WERI-Rb-1 (cell line): ENCODE data around the gene MEGF11.
A peak's percentile ranks its signal among the peaks of the same experiment; 100 is the strongest.

Experiments used
- DNase-seq: peaks from one replicate; pipeline ENCODE4 v3.0.0-alpha.2; 2020
- H3K27ac ChIP-seq: fragments of 250-450 bp; sonication (Bioruptor Pico); 2 replicates; pipeline ENCODE4 v1.5.1; 2020; ENCODE audit warnings: mild to moderate bottlenecking, moderate library complexity
- H3K27me3 ChIP-seq: fragments of 250-450 bp; sonication (Bioruptor Pico); 2 replicates; pipeline ENCODE4 v1.5.1; 2021; ENCODE audit warnings: mild to moderate bottlenecking, low read depth, moderate library complexity; ENCODE audit not compliant: insufficient read depth, severe bottlenecking
- H3K36me3 ChIP-seq: fragments of 250-450 bp; sonication (Bioruptor Pico); 2 replicates; pipeline ENCODE4 v1.5.1; 2020; ENCODE audit warnings: mild to moderate bottlenecking, moderate library complexity
- H3K4me3 ChIP-seq: 2 replicates; pipeline ENCODE4 v1.5.1; 2011; ENCODE audit warnings: low read depth, mild to moderate bottlenecking, control low read depth, low read length
- H3K9me3 ChIP-seq: fragments of 250-450 bp; sonication (Bioruptor Pico); 2 replicates; pipeline ENCODE4 v1.5.1; 2021; ENCODE audit warnings: mild to moderate bottlenecking, moderate library complexity; ENCODE audit not compliant: severe bottlenecking
- CTCF ChIP-seq: IDR thresholded peaks from 2 replicates; pipeline ENCODE4 v1.5.1; 2011; ENCODE audit warnings: low read depth, mild to moderate bottlenecking, control low read depth, inconsistent platforms, low read length

The MEGF11 gene

GRCh38 chr15:66253418-66254088, at the start of gene MEGF11:
Gene MEGF11, minus strand, starts transcription at chr15:66253750. Its CDS starts 125,347 bp downstream, at chr15:66128403.
- Histone ChIP-seq H3K27me3 (peaks cover 24% of the 10 kb centered on the region), H3K36me3 (no peaks in the 10 kb centered on the region), H3K4me3 (peak within 1 kb of the TSS; percentile 52), H3K27ac (no peak within 1 kb of the TSS), H3K9me3 (no peaks in the 10 kb centered on the region)
- no peak for TF ChIP-seq CTCF
- peak; percentile 28 for DNase-seq

- Histone ChIP-seq H3K9me3 (no peaks in the 10 kb centered on the region), H3K36me3 (no peaks in the 10 kb centered on the region), H3K27me3 (no peaks in the 10 kb centered on the region), H3K27ac (no peak overlapping the region), H3K4me3 (no peak overlapping the region)
- TF ChIP-seq CTCF, result no peak
- DNase-seq, result no peak
These were observed 49.1 kb upstream of the MEGF11 start for GRCh38 chr15:66302489-66303278.

GRCh38 chr15:66298803-66299251, 45.3 kb upstream of the MEGF11 start:
- no peaks in the 10 kb centered on the region for H3K9me3 ChIP-seq
- H3K36me3 ChIP-seq, result no peaks in the 10 kb centered on the region
- H3K27me3 ChIP-seq, result no peaks in the 10 kb centered on the region
- H3K27ac ChIP-seq, result no peak overlapping the region
- no peak overlapping the region for H3K4me3 ChIP-seq
- DNase-seq, result no peak
- no peak for TF ChIP-seq CTCF

GRCh38 chr15:66296186-66296585, 42.6 kb upstream of the MEGF11 start:
- no peaks in the 10 kb centered on the region for H3K36me3 ChIP-seq
- H3K27me3 ChIP-seq, result no peaks in the 10 kb centered on the region
- H3K9me3 ChIP-seq, result no peaks in the 10 kb centered on the region
- H3K4me3 ChIP-seq, result no peak overlapping the region
- DNase-seq, result no peak
- no peak overlapping the region for H3K27ac ChIP-seq
- TF ChIP-seq CTCF, result no peak

GRCh38 chr15:66294932-66295235, 41.3 kb upstream of the MEGF11 start:
- Histone ChIP-seq H3K27me3 (no peaks in the 10 kb centered on the region), H3K9me3 (no peaks in the 10 kb centered on the region), H3K36me3 (no peaks in the 10 kb centered on the region), H3K27ac (no peak overlapping the region), H3K4me3 (no peak overlapping the region)
- DNase-seq, result no peak
- no peak for TF ChIP-seq CTCF
